GM12872 (cell line): ENCODE measurements around the gene AHDC1.

ENCODE experiments used
- CTCF ChIP-seq: IDR thresholded peaks from 3 replicates; pipeline ENCODE4 v1.5.1; 2011; ENCODE audit warnings: low read depth, mild to moderate bottlenecking, low read length, moderate library complexity; ENCODE audit not compliant: insufficient read depth

The AHDC1 gene

GRCh38 chr1:27594564-27595510 lies 9.1 kb downstream of the AHDC1 start:
- no peak for TF ChIP-seq CTCF

DNA sequence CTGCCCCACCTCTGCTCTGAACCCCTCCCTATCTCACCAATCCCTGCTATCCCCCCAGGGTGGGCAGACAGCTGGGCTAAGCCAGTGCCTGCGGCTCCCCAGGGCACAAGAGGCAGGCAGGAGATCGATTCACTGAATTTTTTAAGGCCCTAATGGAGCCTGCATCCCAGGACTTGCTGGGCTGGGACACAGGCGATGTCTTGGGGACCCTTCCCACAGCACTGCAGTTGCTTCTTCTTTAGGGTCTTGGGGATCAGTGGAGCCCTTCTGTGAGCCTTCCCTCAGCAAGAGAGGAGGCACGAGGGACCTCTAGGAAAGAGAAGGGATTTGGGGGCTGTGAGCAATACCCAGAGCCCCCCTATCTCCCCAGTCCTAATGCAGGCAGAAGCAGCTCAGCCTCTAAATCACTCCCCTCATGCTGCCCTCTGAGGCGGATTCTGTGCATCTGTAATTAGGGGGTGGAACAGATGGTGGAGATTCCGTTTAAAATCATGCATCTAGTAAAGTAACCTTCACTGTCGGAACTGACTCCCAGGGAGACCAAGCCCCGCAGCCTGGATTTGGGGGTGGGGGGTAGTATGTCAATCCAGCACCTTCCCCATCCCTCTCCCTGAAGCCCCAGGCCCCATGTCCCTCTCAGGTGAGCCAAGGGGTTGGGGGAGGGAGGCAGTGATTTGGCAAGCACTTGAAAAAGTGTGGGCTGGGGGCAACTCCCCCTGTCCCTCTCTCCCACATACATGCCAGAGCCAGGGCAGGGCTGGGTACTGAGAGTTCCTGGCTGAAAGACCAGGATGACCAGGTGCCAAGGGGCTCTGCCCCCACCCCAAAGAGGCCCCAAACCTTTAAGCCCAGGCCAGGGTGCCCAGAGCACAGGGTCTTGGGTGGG lies 10.0 kb downstream of the AHDC1 start:
- TF ChIP-seq CTCF, result no peak

- TF ChIP-seq CTCF, result no peak
Observed at GRCh38 chr1:27592931-27593677, 10.8 kb downstream of the AHDC1 start.

GRCh38 chr1:27592232-27592930 lies 11.6 kb downstream of the AHDC1 start:
- no peak for TF ChIP-seq CTCF

- no peak for TF ChIP-seq CTCF
Observed at GRCh38 chr1:27591622-27592021, 12.3 kb downstream of the AHDC1 start.

DNA sequence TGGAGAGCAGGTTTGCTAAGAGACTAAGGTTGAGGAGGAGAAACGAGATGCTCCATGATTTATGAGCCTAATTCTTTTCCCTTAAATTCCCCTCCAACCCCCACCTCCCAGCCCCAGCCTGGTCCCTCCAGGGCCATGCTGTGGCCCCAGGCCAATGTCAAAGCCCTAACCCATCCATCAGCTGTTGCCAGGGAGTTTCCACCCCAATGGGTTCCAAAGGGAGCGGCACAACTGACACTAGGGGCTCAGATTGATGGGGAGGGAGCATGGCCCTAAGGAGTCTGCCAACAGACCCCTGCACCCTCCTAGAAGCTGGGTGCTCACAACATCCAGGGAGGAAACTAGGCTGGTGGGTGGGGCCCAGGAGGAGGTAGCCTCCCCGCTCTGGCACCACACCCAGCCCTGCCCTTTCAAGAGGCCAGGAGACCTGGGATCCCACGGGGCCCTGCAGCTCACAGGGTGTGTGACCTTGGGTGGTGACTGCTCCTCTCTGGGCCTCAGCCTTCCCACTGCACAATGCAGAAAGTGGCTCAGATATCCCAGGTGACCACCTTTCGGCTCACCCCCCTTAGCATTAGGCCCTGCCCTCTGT lies 12.9 kb downstream of the AHDC1 start:
- no peak for TF ChIP-seq CTCF
